Activated gamma-delta T cell treated with anti-CD3 and anti-CD28 coated beads, Interleukin-2, amount 50 U/mL, for 16 hours (primary cell): ENCODE results near the gene FRMPD1.

Experiments
- DNase-seq: peaks from one replicate; pipeline ENCODE4 v3.0.0-alpha.2; 2020; ENCODE audit warnings: low read depth

The FRMPD1 gene

DNA sequence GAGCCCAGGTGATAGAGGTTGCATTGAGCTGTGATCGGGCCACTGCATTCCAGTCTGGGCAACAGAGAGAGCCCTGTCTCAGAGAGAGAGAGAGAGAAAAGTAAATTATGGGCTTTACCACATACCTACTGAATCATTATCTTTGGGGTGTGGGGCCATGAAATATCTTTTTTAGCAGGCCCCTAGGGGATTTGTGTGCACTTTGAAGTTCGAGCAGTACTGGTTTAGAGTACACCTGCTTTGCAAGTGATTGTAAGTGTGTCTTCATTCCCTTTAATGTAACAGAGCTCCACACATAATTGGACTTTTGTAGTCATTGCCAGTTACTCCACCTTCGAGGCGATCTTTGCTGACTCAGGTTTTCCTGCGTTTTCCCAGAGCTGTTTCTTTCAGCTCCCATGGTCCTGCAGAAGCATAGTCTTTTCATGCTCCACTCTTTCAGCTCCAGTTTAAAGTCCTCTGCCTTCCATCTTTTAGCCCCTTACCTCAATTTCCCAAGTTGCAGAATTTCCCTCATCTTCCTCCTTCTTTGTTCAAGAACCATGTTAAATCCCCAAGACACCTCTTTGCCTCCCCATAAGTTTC, 24.0 kb upstream of the FRMPD1 start:
- no peak for DNase-seq

DNA sequence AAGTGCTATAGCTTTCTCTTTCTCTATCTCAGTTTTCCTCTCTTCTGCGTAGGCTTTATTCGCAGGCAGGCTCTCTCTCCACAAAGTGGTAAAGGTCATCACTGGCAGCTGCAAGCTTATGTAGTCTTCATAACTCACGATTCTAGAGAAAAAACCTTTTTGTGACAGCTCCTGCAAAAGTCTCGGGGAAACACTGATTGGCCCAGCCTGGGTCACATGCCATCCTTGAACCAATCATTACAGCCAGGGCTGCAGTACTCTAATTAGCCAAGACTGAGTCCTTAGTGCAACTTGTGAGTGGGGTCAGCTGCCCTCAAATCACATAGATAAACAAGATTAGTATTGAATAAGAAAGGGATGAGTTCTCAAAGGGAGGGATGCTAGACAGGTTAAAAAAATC, 18.3 kb upstream of the FRMPD1 start:
- no peak for DNase-seq

DNA sequence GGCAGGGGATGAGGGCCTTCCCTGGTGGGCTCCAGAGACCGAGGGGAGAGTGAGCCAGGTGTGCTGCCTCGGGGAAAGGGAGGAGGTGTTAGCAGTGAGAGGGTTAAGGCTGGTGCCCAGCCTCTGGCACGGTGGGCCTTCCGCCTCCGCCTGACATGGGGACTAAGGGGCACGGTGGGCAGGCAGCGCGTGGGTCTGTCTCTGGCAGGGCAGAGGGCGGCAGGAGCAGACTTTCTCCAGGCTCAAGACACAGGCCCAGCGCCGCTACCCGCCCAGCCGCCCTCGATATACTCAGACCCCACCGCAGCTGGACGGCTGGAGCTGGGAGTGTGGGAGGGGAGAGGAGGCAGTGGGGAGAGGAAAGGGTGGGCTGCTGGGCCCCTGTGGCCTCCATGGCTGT, 14.9 kb upstream of the FRMPD1 start:
- no peak for DNase-seq

DNA sequence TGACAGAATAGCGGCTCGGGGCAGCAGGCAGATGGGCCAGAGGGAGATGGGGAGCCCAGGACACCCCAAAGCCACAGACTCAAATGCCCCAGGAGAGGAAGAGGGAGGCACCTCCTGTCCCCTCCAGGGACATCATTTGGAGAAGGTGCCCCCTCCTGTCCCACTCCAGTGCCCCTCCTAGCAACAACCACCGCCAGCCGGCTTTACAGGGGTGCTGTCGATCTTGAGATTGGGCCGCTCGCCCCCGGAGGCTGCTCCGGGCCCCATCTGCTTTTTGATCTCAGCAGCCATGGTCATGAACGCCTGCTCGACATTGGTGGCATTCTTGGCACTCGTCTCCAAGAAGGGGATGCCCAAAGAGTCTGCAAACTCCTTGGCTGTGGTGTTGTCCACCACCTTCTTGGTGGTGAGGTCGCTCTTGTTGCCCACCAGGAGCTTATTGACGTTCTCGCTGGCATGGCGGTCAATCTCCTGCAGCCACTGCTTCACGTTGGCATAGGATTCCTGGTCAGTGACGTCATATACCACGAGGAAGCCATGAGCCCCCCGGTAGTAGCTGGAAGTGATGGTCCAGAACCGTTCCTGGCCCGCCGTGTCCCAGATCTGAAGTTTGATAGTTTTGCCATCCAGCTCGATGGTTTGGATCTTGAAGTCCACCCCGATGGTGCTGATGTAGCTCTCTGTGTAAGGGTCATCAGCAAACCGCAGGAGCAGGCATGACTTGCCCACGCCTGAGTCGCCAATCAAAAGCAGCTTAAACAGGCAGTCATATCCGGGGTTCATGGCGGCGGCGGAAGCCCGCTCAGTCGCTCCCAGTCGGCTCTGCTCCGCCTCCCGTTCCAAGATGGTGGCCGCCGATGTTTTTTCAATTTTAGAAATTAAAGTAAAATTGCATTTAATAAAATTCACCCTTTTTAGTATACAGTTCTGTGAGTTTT, 14.0 kb upstream of the FRMPD1 start:
- DNase-seq = no peak

DNA sequence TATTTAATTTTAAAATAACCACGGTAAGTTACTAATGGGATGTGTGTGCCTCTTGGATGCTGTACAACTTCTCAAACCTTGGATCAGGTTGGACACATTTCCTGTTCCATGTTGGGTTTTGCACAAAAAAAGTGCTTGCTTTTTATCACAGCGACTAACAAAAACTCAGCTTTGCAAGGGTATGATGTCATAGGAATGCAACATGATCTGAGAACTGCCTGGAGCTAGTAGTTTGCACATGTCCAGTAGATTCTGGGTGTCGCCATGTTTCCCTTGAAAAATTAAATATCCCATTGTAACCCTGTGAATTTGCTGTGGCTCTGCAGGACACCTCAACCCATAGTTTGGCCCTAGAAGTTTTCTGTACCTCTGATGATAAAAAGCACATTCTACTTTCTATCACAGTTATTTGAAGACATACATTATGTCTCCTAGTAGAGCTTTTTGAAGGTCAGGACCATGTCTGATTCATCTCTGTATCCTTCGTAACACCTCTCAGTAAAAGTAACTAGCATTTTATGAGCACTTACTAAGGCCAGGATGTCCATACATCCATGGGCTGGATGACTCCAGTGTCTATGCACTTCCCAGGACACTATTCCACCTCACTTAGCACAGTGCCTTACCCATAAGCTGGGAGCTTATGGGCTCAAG, 11.5 kb upstream of the FRMPD1 start:
- DNase-seq = no peak

DNA sequence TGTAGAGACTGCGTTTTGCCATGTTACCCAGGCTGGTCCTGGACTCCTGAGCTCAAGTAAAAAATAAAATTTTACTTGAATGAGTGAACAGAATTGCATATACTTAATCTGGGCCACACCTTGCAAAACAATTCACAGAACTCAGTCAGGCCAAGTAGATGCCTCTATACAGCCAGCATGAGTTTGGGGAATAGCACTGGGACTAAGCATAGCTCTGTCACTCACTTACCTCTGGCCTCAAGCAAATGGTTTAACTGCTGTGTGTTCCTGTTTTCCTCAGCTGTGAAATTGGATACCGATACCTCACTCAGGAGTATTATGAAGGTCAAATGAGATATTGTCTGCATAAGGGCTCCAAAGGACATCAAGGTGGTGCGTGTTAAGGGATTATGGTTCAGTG, 10.9 kb upstream of the FRMPD1 start:
- DNase-seq = no peak

DNA sequence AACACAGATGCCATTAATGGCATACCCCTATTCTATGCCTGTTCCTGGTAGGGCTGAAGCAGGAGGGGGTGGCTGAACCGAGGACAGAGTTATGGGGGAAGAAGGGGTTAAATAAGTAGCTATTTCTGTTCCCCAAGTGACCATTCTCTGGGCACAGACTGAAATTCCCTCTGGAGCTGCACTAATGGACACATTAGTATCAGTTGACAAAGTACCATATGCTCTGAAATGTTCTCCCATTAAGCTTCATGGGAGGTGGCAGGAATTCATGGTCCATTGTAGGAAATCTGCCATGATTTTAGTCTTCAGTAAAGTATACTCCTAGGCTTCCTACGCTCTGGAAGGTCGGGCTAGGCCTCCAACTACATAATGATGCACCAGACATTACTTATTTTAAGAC, 10.5 kb upstream of the FRMPD1 start:
- DNase-seq = no peak

DNA sequence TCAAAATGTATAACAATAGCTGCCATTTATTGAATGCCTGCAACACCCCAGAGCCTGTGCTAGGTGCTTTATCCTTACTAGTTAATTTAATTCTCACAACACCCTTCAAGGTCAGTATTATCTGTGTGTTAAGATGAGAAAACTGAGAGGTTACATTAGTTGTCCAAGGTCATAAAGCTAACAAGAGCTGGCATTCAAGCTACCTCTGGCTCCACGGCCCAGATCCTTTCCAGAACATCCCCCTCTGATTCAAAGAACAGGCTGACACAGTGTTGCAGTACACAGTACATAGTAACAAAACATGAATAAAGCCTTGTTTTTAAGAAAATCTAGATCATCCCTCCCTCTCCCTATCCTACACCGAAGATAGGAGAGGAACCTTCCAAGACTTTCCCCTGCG, 9.4 kb upstream of the FRMPD1 start:
- no peak for DNase-seq

DNA sequence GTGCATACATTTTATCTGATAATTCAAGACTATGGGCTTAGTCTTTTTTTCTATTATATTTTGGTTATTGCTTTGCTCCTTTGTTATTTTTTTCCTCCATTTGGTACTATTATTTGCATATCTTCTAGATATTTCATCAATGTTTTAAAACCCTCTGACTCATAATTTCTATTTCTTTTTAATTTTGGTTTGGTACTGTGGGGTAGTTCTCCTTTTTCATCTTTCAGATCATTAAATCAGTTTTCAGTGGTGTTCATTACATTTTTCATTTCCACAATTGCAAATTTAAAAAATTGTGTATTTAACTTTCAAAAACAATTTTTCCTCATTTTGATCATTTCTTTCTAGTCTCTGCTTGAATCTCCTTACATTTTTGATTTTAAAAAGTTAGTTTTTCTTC, 7.5 kb upstream of the FRMPD1 start:
- DNase-seq = no peak

DNA sequence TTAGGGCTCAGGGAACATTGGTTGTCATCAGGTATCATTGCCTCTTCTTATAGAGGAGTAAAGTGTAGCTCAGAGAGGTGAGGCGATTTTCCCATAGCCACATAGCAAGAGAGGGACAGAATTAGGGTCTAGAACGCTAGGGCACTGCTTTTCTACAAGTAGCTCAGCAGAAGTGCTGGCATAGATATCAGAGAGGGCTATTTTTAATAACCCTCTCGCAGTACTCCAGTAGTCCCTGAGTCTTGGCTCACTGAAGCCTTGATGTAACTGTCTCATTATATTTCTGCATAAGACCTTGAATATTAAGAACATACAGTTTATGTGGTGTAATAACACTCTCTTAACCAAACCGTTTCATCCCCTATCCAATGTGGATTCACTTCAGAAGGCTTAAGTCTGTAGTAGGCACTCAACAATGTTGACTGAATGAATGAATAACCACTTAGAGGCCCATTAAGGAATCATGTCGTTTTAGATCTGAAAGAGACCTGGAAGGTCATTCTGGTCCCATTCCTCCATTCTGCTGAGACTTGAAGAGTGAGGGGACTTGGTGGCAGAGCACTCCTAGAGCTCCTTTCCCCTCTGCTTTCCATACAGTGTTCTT, 4.7 kb upstream of the FRMPD1 start:
- DNase-seq = no peak

DNA sequence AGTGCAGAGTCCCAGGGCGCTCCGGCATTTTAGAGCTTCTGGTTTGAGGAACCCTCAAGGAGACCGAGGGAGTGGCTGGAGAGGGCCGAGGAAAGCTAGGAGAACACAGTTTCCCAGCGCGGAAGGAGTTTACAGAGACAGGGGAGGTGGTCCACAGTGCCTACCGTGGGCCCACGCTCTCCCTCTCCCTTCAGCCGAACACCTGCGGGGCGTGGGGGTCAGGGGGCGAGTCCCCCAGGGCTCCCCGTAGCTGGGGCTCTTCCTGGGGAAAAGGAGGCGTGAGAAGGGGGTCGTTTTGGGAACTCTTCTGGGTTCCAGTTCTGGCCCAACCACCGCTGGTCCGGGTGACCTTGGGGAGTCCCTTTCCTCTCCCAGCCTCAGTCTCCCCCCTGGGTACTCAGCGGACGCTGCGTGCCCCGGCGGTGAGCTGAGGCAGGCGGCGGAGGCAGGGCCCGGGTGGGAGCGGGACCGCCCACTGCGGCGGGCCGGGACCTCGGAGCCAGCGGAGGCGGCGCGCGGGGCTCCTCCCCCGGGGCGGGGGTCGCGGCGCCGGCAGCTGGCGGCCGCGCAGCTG, 368 bp upstream of the FRMPD1 start:
- no peak for DNase-seq

DNA sequence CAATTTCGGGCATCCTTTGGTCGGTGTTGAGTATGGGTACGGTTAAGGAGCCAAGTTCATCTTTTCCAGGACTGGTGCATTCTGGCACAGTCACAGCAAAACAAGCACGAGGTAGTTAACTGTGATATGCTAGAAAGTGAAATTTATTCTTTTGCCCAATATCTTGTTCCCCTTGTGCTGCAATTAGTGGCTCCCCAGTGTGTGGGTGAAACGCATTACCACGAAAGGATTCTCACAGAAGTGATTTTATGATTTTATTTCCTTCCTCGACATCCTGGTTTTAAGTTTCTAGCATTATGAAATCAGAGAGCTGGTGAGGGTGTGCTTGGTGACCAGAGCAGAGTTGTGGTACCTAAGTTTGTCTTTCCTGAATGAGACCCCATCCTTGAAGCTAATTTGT, 1.5 kb downstream of the FRMPD1 start:
- DNase-seq = no peak

DNA sequence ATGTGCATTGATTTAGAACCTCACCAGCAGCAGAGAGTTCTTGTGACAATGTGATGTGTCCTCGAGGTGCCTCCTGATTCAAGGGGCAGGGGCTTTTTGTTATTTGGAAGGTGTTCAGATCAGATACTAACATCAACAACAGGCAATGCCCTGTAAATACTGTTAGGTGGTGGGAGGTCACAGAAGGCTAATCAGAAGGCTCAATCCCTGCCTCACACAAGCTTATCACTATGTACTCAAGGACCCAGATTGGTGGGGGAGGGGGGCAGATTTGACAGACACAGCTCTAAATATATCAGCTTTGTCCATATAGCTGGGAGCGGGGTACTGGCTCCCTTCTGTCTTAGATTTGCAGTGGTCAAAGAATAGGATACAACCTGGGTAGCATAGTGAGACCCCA, 2.6 kb downstream of the FRMPD1 start:
- no peak for DNase-seq

DNA sequence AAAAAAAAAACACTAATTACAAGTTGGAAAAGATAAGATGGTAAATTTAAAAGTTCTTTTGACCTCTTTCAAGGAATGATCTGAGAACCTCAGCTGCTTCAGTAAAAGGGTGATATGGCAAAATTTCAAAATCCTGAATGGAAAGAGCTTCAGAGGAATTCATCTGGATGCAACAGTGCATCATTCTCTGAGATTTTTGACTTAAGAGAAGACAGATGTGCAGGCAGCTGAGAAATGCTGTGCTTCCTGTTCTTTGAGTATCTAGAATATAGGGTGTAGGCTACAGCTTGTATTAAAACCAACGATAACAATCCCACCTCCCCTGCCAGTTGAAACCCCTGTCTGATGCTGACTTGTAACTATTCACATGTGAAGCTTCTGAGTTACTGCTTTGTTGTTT, 6.2 kb downstream of the FRMPD1 start:
- no peak for DNase-seq

DNA sequence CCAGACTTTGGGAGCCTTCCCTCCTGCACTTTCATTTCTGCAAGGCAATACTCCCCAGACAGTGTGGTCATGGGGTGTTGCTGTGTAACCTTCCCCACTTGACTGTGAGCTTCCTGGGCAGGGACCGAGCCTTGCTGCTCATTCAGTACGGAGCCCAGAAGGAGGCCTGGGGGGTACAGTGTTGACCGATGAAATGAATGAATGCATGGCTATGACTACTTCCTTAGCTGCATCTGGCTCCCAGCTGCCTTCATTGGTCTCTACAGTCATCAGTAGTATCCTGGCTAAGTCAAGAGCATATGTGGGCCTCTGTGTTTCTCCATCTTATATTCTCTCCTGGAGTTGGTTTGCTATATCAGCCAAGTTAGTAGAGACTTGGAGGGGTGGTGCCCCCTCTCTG, 9.9 kb downstream of the FRMPD1 start:
- no peak for DNase-seq

DNA sequence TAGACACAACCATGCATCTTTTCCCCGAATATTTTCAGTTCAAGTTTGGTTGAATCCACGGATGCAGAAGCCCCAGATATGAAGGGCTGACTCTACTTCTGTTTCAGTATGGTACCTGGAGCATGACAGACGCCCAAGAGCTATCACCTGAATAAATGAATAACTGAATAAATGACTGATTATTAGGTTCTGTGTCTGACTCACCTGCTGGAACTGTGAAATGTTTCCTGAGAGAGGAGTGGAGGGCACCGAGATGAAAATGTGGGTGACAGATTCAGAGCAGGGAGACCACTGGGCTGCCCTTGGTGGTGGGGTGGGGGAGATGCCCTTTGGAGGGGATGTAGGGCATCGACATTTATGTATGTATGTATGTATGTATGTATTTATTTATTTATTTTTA, 13.2 kb downstream of the FRMPD1 start:
- no peak for DNase-seq

DNA sequence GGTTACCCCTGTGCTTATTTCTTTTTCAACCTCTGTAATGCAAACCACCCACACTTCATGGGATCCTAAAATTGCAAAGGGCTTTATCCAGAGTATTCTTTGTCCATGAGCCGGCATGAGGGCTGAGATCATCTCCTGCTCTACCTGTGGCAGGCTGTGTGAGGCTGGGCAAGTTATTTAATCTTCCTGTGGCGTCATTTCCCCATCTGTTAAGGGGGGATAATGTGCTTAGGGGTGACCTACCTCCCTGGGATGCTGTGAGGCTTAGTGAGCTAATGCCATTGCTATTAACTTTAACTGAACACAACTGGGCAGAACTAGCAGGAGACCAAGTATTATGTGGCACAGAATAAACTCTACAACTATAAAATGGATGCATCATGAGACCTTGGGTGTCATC, 17.0 kb downstream of the FRMPD1 start:
- DNase-seq = no peak

DNA sequence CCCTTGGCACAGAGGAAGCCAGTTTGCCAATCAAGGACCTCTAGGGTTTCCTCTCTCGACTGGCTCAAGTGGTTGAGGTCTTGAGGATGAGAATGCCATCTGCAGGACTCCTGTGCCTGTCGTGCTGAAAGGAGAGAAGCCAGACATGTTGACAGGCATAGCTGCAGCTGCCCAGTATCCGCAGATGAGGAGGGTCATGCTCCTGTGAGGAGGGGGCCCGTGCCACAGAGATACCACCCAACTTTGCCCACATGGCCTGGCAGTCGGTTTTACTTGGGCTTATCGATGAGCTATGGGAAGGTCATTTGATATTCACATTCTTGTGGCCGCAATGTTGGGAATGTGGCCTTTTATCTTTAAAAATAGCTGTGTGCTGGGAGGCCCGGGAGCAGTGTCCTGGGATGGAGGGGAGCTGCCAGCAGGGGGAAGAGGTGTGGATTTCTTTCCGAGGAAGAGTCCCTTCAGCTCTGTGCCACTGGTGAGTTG, 17.4 kb downstream of the FRMPD1 start:
- DNase-seq = no peak

DNA sequence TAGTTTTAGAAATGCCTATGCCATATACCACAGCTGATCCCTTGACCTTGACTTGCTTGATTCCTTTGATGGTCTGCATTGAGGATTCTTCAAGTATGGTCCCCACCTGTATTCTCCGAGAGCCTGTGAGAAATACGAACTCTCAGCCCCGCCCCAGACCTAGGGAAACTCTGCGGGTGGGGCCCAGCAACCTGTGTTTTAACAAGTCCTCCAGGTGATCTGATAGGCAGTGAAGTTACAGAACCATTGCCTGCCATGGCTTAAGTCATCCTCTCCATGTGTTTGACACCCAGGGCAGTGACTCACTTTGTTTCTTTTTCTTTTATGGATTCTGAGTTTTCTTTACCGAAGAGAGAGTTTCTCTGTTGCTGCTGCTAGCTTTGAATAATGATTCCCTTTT, 18.5 kb downstream of the FRMPD1 start:
- DNase-seq = no peak

DNA sequence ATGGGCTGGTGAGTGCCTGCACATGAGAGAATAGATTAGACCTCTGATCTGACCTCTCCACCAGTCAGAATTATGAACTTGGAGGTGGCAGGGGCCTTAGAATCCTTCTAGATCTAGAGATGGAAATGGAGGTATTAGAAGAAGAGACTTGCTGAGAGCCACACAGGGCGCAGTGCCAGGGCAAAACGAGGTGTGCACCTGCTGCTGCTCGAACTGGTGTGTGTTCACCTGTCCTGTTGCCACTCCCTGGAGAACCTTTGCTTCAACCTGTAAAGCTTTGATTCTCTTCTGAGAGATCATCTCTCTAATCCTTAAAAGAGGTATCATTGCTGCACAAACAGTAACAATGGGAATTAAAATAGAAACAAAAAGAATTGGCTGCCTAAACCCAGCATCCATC, 24.9 kb downstream of the FRMPD1 start:
- DNase-seq = no peak

DNA sequence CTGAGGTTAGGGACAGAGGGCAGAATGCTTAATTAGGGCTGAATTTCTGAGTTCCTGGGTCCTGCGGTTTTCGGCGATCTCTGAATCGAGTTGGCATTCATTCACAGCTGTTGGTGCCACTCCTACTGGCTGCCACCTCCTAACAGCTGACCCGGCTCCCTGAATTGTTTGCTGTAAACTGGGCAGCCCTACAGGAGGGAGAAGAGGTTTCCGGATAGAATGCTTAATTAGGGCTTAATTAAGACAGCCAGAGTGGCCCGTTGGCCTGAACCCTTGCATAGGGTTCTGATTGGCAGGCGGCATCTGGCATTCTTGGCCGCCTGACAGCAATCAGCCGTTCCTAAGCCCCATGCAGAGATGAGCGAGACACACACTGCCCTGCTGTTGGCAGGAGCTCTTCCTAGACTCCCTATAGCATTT, 25.7 kb downstream of the FRMPD1 start:
- DNase-seq = no peak

DNA sequence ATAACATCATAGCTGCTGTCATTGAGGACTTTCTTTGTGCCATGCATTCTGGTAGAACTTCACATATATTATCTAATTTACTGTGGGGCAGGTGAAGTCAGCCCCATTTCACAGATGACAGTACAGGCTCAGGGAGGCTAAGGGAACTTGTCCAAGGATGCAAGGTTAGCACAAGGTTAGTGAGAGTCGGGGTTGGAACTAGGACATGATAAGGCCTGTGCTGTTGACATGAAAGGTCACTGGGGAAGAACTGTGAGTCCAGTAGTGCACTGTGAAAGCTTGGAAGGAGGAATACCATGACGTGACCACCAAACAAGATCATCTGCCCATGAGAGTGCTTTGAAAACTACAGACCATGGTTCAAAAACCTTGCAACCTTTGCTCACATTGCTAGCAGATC, 26.7 kb downstream of the FRMPD1 start:
- no peak for DNase-seq
